ENCODE results near the gene PTPRM.

The PTPRM gene

DNA sequence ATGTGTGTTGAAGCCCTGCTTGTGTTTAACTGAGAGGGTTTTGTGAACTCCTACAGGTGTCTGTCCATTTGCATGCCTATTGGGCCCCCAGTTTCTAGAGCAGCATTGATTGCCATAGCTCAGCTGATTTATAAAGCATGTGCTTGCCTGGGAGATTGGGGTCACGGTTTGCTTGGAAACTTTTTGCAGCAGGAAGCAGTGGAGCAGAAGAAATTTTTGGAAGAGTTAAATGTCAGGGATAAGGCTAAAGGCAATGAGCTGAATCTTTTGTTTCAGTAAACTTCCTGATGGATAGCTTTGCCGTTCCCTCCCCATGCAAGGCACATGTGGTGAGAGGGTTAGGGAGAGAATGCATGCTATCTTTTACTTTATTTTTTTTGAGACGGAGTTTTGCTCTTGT, 102.2 kb downstream of the PTPRM start:
- DNase-seq (ENCODE audit: low read depth in 2 of 2) = no peak

DNA sequence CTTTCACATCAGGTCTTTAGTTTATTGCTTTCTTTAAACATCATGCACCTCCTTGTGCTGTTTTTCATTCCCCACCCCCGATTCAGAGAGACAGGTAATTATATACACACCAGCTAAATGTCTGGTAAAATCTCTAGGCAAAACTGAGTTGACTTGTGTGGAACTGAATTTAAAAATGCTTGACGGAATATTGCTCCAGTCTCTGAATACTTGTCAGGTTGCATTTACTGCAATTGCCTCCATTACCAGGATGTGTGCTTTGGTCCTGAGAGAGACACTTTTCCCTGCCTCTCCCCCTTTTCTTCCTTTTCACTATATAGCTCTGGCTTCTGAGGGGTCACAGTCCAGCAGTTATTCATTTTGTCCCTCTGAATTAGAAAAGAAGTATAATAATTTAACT, 104.0 kb downstream of the PTPRM start:
- no peak for DNase-seq (ENCODE audit: low read depth in 2 of 2)

DNA sequence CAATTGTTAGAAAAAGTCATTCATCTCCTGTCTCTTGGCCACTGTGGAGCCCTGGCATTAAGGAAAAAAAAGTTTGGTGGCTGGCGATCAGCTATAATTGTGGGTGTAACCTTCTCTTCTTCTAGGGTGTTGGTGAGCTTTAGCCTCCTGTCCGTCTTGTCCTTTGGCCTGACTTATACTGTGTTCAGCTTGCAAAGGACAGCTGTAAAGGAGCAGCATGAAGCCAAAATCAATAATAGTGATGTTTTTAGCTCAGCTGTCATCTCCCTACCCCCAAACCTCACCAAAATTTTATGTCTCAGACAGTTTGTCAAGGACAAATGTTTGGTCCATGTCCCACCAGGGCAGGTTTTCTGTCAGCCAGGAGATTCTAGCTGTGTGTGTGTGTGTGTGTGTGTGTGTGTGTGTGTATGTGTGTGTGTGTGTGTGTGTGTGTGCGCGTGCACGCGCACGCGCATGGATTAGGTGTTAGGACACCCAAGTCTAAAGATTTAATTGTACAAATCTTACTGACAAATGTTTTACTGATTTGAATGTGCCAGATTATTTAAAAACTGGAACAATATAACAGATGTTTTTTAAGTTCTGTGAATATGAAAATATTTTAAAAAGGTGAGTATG, 109.2 kb downstream of the PTPRM start:
- DNase-seq (ENCODE audit: low read depth in 2 of 2) = no peak

DNA sequence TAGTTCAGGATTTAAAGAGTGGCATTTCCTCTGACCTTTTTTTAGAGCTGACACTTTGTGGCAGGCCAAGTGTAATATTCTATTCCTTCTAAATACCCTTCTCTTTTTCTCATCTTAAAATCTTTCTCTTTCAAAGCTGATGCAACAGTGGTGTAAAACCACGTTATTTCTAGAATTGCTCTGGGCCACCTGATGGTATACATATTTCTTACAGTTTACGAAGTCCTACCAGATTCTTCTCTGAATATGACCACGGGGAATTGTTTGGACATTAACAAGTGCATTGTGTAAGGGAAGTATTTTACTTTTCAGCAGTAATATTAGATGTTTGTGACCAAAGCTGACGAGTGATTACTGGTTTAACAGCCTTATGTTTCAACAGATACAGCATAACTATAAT, 109.9 kb downstream of the PTPRM start:
- DNase-seq (ENCODE audit: low read depth in 2 of 2) = no peak

- no peak for DNase-seq (ENCODE audit: low read depth in 2 of 2)
Measured at GRCh38 chr18:7677424-7677823, 110.3 kb downstream of the PTPRM start.

GRCh38 chr18:7678389-7678788, 111.3 kb downstream of the PTPRM start:
- no peak for DNase-seq (ENCODE audit: low read depth in 2 of 2)

GRCh38 chr18:7678801-7679200, 111.7 kb downstream of the PTPRM start:
- no peak for DNase-seq (ENCODE audit: low read depth in 2 of 2)

GRCh38 chr18:7681298-7681697, 114.2 kb downstream of the PTPRM start:
- no peak for DNase-seq (ENCODE audit: low read depth in 2 of 2)

DNA sequence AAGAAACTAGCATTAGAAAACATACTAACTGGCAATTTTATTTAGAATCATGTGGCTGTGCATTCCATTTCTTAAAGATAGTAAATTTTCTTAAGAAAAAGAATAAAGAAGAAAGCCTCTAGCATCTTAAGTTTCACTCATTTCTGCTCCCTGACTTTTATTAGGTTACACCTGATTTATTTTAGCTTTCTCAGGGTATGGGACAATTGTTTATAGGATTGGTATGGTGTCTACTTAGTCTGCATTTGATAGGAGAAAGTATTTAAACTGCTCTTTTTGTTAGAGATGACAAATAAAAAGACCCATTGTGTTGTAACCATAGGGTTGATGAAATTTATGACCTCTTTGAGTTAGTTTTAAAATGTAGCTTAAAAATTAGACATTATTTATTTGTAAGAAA, 115.2 kb downstream of the PTPRM start:
- DNase-seq (ENCODE audit: low read depth in 2 of 2) = no peak

GRCh38 chr18:7683753-7684152, 116.6 kb downstream of the PTPRM start:
- DNase-seq (ENCODE audit: low read depth in 2 of 2) = no peak

GRCh38 chr18:7684357-7684756, 117.2 kb downstream of the PTPRM start:
- no peak for DNase-seq (ENCODE audit: low read depth in 2 of 2)

DNA sequence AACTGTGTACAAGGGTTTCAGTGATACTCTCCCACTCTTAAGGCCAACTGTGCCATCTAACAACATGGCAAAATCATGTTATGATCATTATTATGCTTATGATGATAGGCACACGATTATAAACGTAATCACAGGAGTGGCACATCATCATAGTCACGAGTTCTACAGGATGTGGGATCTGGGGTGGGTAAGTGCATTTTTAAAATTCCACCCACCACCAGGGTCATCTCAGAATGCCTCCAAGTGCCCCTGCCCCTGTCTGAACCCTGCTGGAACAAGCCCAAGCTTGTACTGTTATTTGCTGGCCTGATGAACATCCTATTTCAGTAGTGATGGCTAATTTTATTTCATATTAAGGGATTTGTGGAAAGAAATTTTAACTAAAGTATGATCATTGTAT, 117.8 kb downstream of the PTPRM start:
- no peak for DNase-seq (ENCODE audit: low read depth in 2 of 2)

GRCh38 chr18:7686278-7686677, 119.2 kb downstream of the PTPRM start:
- no peak for DNase-seq (ENCODE audit: low read depth in 2 of 2)

- no peak for DNase-seq (ENCODE audit: low read depth in 2 of 2)
Measured at GRCh38 chr18:7688580-7688979, 121.5 kb downstream of the PTPRM start.

DNA sequence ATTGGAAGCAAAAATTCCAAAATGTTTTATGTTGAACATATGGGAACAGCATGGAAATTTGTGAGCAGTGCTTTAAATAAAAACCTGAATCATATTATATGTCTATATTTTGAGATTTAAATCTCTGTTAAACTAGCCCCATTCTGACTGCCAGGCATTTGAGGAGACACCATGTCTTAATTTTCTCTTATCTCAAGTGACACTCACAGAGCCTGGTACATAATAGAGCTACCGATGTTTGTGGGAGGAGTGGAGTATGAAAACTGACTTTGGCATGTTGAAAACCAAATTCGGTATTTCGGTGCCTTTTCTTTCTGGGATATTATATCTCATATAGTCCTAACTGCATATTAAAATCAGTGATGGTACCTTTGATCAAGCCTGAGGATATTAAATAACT, 124.1 kb downstream of the PTPRM start:
- DNase-seq (ENCODE audit: low read depth in 2 of 2) = no peak

- DNase-seq (ENCODE audit: low read depth in 2 of 2) = no peak
Measured at GRCh38 chr18:7696780-7697179, 129.7 kb downstream of the PTPRM start.

GRCh38 chr18:7697306-7697705, 130.2 kb downstream of the PTPRM start:
- DNase-seq (ENCODE audit: low read depth in 2 of 2) = no peak

- no peak for DNase-seq (ENCODE audit: low read depth in 2 of 2)
Measured at GRCh38 chr18:7711495-7711894, 144.4 kb downstream of the PTPRM start.

- DNase-seq (ENCODE audit: low read depth in 2 of 2) = no peak
Measured at GRCh38 chr18:7720395-7720794, 153.3 kb downstream of the PTPRM start.

GRCh38 chr18:7721532-7721931, 154.4 kb downstream of the PTPRM start:
- no peak for DNase-seq (ENCODE audit: low read depth in 2 of 2)

DNA sequence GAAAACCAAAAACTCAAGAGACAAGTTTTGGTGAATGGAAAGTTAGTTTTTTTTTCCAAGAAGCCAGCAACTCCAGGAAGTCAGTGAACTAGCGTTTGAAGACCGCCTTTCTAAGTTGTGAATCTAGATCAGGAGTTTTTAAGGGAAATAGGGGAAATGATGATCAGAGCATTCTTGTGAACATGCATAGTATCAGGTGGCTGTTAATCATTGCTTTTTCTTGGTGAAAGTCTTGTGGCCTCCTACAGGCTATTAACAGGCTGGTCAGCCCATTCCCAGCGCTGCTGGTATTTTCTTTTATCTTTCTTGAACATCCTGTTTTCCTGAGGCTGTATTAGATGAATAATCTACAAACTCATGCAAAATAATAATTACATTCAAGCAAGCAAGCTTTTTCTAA, 155.8 kb downstream of the PTPRM start:
- no peak for DNase-seq (ENCODE audit: low read depth in 2 of 2)

DNA sequence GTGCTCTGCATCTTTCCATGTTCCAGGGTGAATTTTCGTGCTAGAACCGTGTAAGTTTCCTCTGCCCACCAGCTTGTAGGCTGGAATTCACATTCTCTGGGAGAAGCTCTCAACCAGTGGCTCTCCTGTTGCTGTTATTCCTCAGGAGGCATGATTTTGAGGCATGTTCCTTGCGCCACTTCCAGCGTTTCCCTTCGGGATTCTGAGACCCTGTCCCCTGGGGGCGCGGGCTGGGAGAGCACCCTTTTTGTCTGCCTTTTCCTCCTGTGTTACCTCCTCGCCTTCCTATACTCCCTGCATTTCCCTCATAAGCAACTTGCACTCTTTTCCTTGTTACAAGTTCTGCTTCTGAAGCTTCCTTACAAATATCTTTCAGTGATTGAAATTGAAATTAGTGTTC, 156.4 kb downstream of the PTPRM start:
- DNase-seq (ENCODE audit: low read depth in 2 of 2) = no peak

- no peak for DNase-seq (ENCODE audit: low read depth in 2 of 2)
Measured at GRCh38 chr18:7725473-7725872, 158.4 kb downstream of the PTPRM start.

- no peak for DNase-seq (ENCODE audit: low read depth in 2 of 2)
Measured at GRCh38 chr18:7725897-7726296, 158.8 kb downstream of the PTPRM start.

- no peak for DNase-seq (ENCODE audit: low read depth in 2 of 2)
Measured at GRCh38 chr18:7726522-7726921, 159.4 kb downstream of the PTPRM start.
